LNCaP clone FGC (cell line): ENCODE data around the gene RASA2.

Experiments
- DNase-seq: peaks from one replicate; pipeline ENCODE4 v3.0.0-alpha.2; 2011; ENCODE audit warnings: low read depth
- H3K4me3 ChIP-seq: 2 replicates; pipeline ENCODE4 v1.5.1; 2011; ENCODE audit warnings: mild to moderate bottlenecking, low read depth, low read length, control low read depth
- CTCF ChIP-seq: IDR thresholded peaks from 2 replicates; pipeline ENCODE4 v1.5.1; 2012; ENCODE audit warnings: mild to moderate bottlenecking; ENCODE audit not compliant: control insufficient read depth, insufficient read depth; ENCODE audit errors: extremely low read depth

RASA2 gene

GRCh38 chr3:141455603-141456300 is 31.1 kb upstream of the RASA2 start:
- peak overlapping the region; percentile 41 for H3K4me3 ChIP-seq
- TF ChIP-seq CTCF, result no peak
- DNase-seq, result peak; percentile 47

DNA sequence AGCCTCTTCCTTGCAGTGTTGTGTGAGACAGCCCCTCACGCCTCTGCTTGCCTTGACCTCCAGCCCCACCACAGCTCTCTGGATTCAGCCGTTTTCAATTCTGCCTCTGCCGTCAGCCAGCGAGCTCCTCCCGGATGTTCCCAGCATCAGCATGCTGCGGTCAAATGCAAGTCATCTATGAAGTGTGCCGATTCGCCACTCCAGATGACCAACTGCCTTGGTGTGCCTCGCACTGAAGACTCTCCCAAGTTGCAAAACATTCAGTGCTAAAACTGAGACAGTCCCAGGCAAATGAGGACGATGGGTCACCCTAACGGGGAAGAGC is 30.6 kb upstream of the RASA2 start:
- TF ChIP-seq CTCF, result no peak
- DNase-seq, result no peak
- H3K4me3 ChIP-seq, result no peak overlapping the region

DNA sequence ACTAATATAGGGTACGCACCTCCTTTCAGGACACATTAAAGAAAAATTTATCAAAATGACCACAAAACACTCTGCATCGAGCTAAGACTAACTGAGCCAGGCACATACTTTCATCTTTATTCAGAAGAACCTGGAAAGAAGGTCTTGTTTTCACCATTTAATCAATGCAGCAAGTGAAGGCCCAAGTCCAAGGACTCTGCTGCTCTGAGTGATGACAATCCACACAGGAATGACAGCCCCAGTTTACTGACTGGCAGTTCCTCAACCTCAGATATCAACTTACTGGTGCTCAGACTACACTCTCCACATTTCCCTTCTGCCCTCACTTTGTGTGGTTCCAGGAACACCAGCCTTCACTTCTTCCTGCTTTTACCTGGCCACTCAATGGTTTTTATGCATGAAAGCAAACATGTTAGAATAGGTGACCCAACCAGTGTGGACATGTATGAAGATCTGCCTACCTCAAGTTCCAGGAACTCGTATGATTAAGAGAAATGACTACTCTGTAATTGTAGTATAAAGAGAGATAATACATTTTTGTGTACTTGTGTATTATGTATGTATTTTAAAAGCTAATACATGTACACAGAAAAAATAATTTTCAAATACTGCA is 29.1 kb upstream of the RASA2 start:
- no peak overlapping the region for H3K4me3 ChIP-seq
- TF ChIP-seq CTCF, result no peak
- no peak for DNase-seq

GRCh38 chr3:141459008-141459407 is 27.8 kb upstream of the RASA2 start:
- no peak for TF ChIP-seq CTCF
- no peak for DNase-seq
- H3K4me3 ChIP-seq, result no peak overlapping the region

DNA sequence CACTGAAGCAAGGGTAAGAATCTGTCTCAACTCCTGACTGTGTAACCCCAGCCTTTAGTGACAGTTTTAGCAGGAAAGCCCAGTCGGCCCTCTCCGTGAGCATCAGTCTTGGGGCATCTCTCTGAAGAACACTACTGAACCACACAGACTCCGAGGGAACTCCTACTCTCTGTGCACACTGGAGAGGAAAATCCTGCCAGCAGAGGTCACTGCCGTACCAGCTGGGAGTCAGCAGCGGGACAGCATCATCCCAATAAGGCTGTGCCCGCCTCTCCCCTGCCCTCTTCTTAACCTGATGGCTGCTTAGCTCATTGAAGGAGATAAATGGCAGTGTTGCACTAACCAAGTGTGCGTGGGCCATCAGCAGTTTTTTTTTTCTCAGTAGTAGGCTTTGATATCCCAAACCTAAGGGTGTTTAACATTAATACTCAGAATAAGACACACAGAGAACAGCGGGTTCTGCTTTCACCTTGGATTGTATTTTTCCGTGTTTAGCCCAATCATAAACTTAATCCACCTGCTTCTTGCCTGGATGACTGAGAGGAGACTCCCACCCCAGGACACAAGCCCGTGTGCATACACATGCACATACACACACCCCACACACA is 26.6 kb upstream of the RASA2 start:
- H3K4me3 ChIP-seq, result no peak overlapping the region
- TF ChIP-seq CTCF, result peak; percentile 99
- peak; percentile 46 for DNase-seq

DNA sequence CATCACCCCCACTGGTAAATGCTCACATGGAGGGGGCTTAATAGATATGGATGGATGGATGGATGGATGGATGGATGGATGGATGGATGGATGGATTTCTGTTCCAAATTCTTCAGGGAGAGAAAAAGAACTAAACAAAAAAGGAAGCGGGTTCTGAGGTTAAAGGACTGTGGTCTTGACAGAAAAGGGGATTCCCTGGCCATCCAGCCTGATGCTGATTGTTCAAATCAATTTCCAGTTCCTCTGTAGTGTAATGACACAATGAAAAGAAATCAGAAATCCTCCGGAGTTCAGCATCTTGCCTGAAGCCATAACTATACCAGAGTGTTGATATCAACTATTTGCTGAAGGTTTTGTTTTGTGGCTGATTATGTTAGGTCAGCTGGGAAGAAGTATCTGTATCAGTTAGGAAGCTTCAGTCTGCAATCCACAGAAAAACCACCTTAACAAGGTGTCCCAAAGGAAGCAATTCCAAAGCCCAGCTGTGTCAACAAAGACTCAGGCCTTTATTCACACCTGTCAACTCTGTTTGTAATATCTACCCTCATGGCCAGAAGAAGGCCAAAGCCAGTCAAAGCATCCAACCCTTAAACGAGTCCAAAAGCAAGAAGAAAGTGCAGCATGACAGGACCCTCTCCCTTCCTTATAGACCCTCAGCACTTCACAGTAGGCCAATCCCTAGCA is 24.5 kb upstream of the RASA2 start:
- no peak overlapping the region for H3K4me3 ChIP-seq
- DNase-seq, result no peak
- no peak for TF ChIP-seq CTCF
